H1 (cell line): ENCODE data around the gene USHBP1. TPM values are rescaled to one million over a fixed set of nuclear protein-coding genes. Genes with fewer than 3 reads are reported as not detected.

Source experiments
- CTCF ChIA-PET: fragments of 300-600 bp; sonication (Branson Sonifier 250); formaldehyde crosslinking; loops from one replicate; lab custom pipeline; 2021; ENCODE audit not compliant: partially characterized antibody; lab: Charles Lee
- POLR2A ChIA-PET: fragments of 300-600 bp; sonication (Branson Sonifier 250); formaldehyde crosslinking; loops from one replicate; lab custom pipeline; 2021; ENCODE audit warnings: inconsistent platforms; ENCODE audit not compliant: partially characterized antibody; lab: Charles Lee
- DNase-seq, 2 experiments: peaks; one replicate each; pipeline versions ENCODE4 v3.0.0 to v3.0.0-alpha.2; 2010 to 2022; ENCODE audit warnings: low spot score in 2 of 2, low read depth in 1 of 2, mixed read lengths in 1 of 2
- FAIRE-seq: peaks from 2 replicates; lab custom pipeline; 2011; peaks lifted over from hg19 to GRCh38; lab: Jason Lieb, UNC
- H2AFZ ChIP-seq: 2 replicates; pipeline ENCODE4 v1.8.1; 2012; ENCODE audit warnings: low read length, inconsistent platforms
- H2AK5ac ChIP-seq: 2 replicates; pipeline ENCODE4 v1.6.1; 2013; ENCODE audit warnings: low read depth, low read length
- H2BK120ac ChIP-seq: replicated peaks from 2 replicates; pipeline ENCODE3; 2013; ENCODE audit warnings: low read depth, low read length, inconsistent platforms
- H2BK12ac ChIP-seq: 2 replicates; pipeline ENCODE4 v1.6.1; 2013; ENCODE audit warnings: low read depth, low read length
- H2BK15ac ChIP-seq: 2 replicates; pipeline ENCODE4 v1.6.1; 2013; ENCODE audit warnings: low read length
- H2BK20ac ChIP-seq: 2 replicates; pipeline ENCODE4 v1.6.1; 2013; ENCODE audit warnings: low read length
- H2BK5ac ChIP-seq: 2 replicates; pipeline ENCODE4 v1.6.1; 2013; ENCODE audit warnings: low read depth, low read length
- H3K14ac ChIP-seq: 2 replicates; pipeline ENCODE4 v1.6.1; 2013; ENCODE audit warnings: inconsistent platforms; ENCODE audit not compliant: insufficient read length
- H3K18ac ChIP-seq: 2 replicates; pipeline ENCODE4 v1.6.1; 2013; ENCODE audit warnings: low read length; ENCODE audit errors: extremely low read depth
- H3K23ac ChIP-seq: 2 replicates; pipeline ENCODE4 v1.6.1; 2013; ENCODE audit warnings: inconsistent platforms; ENCODE audit not compliant: insufficient read length
- H3K23me2 ChIP-seq: 2 replicates; pipeline ENCODE4 v1.6.1; 2013; ENCODE audit warnings: low read depth, low read length
- H3K27ac ChIP-seq: 2 replicates; pipeline ENCODE4 v1.6.1; 2011; ENCODE audit warnings: low read depth, low read length, inconsistent platforms
- H3K27me3 ChIP-seq, 4 experiments: replicated peaks in 1 of 4; 1 replicate in 1 of 4; 2 replicates in 3 of 4; pipeline versions ENCODE4 v1.6.1 to v1.8.1; 2011 to 2013; ENCODE audit warnings: low read length in 3 of 4, mild to moderate bottlenecking in 3 of 4, inconsistent platforms in 2 of 4, mixed read lengths in 2 of 4, moderate library complexity in 1 of 4; ENCODE audit not compliant: control insufficient read depth in 3 of 4, insufficient read depth in 3 of 4; ENCODE audit errors: extremely low read depth in 1 of 4
- H3K36me3 ChIP-seq, 4 experiments: 2 replicates each; pipeline versions ENCODE4 v1.6.1 to v1.8.1; 2011 to 2013; ENCODE audit warnings: mild to moderate bottlenecking in 4 of 4, low read length in 3 of 4, moderate library complexity in 2 of 4, control low read depth in 1 of 4, inconsistent platforms in 1 of 4; ENCODE audit not compliant: insufficient read depth in 4 of 4, control insufficient read depth in 2 of 4
- H3K4ac ChIP-seq: replicated peaks from 2 replicates; pipeline ENCODE3; 2013; ENCODE audit warnings: low read length, low read depth, mixed read lengths, inconsistent platforms; ENCODE audit not compliant: insufficient read length
- H3K4me1 ChIP-seq, 4 experiments: replicated peaks in 1 of 4; 1 replicate in 1 of 4; 2 replicates in 3 of 4; pipeline versions ENCODE4 v1.6.1 to v1.8.1; 2011 to 2013; ENCODE audit warnings: low read length in 3 of 4, inconsistent platforms in 2 of 4, mixed read lengths in 1 of 4; ENCODE audit not compliant: insufficient read depth in 4 of 4, control insufficient read depth in 3 of 4
- H3K4me2 ChIP-seq, 2 experiments: 2 replicates each; pipeline versions ENCODE4 v1.6.1 to v1.8.1; 2011 to 2013; ENCODE audit warnings: low read depth in 2 of 2, low read length in 2 of 2, control low read depth in 1 of 2, inconsistent platforms in 1 of 2, mild to moderate bottlenecking in 1 of 2; ENCODE audit not compliant: insufficient read depth in 1 of 2
- H3K4me3 ChIP-seq, 4 experiments: fragments of 200-600, 300-600 bp in 1 of 4; sonication (generic), shearing (Covaris generic), sonication (Bioruptor Twin) in 1 of 4; 2 replicates each; pipeline versions ENCODE4 v1.5.1 to v1.8.1; 2011 to 2016; ENCODE audit warnings: low read length in 4 of 4, low read depth in 3 of 4, control low read depth in 2 of 4, inconsistent platforms in 2 of 4, mild to moderate bottlenecking in 2 of 4, mixed read lengths in 1 of 4, moderate library complexity in 1 of 4; ENCODE audit not compliant: insufficient read depth in 2 of 4; ENCODE audit errors: extremely low read depth in 1 of 4
- H3K56ac ChIP-seq: replicated peaks from 2 replicates; pipeline ENCODE3; 2013; ENCODE audit warnings: low read depth, mild to moderate bottlenecking, mixed read lengths, low read length, inconsistent platforms; ENCODE audit not compliant: insufficient read length
- H3K79me1 ChIP-seq: 2 replicates; pipeline ENCODE4 v1.6.1; 2013; ENCODE audit warnings: low read depth, low read length, control low read depth
- H3K79me2 ChIP-seq, 2 experiments: 2 replicates each; pipeline versions ENCODE4 v1.6.1 to v1.8.1; 2012 to 2013; ENCODE audit warnings: low read length in 2 of 2, mild to moderate bottlenecking in 2 of 2, inconsistent platforms in 1 of 2; ENCODE audit not compliant: insufficient read depth in 2 of 2, control insufficient read depth in 1 of 2
- H3K9ac ChIP-seq, 4 experiments: replicated peaks in 1 of 4; 1 replicate in 1 of 4; 2 replicates in 3 of 4; pipeline versions ENCODE4 v1.6.1 to v1.8.1; 2011 to 2013; ENCODE audit warnings: low read depth in 3 of 4, low read length in 3 of 4, control low read depth in 2 of 4, mild to moderate bottlenecking in 2 of 4, moderate library complexity in 2 of 4, inconsistent platforms in 1 of 4; ENCODE audit errors: extremely low read depth in 1 of 4
- H3K9me3 ChIP-seq, 2 experiments: 2 replicates each; pipeline versions ENCODE4 v1.6.1 to v1.8.1; 2012 to 2013; ENCODE audit warnings: mild to moderate bottlenecking in 2 of 2, moderate library complexity in 2 of 2, control low read depth in 1 of 2, inconsistent platforms in 1 of 2, low read depth in 1 of 2, low read length in 1 of 2, mixed read lengths in 1 of 2; ENCODE audit not compliant: insufficient read depth in 2 of 2
- H4K20me1 ChIP-seq, 2 experiments: replicated peaks in 1 of 2; 2 replicates each; pipeline versions ENCODE3 to v1.8.1; 2011 to 2013; ENCODE audit warnings: inconsistent platforms in 2 of 2, low read length in 2 of 2, mild to moderate bottlenecking in 1 of 2; ENCODE audit not compliant: insufficient read depth in 2 of 2, control insufficient read depth in 1 of 2
- H4K5ac ChIP-seq: 2 replicates; pipeline ENCODE4 v1.6.1; 2013; ENCODE audit warnings: low read length, low read depth, mixed read lengths, inconsistent platforms; ENCODE audit not compliant: insufficient read length
- H4K8ac ChIP-seq: 2 replicates; pipeline ENCODE4 v1.8.0; 2013; ENCODE audit warnings: mild to moderate bottlenecking, moderate library complexity, low read length, inconsistent platforms; ENCODE audit not compliant: insufficient read depth; ENCODE audit errors: extremely low read depth
- H4K91ac ChIP-seq: replicated peaks from 2 replicates; pipeline ENCODE3; 2013; ENCODE audit warnings: low read length, mixed read lengths, inconsistent platforms; ENCODE audit not compliant: insufficient read length
- HDAC2 ChIP-seq, 2 experiments: fragments of 300-600 bp in 1 of 2; sonication (generic) in 1 of 2; IDR thresholded peaks; 2 replicates each; pipeline ENCODE4 v1.6.1; 2011 to 2012; ENCODE audit warnings: low read depth in 2 of 2, low read length in 2 of 2, mild to moderate bottlenecking in 2 of 2, moderate library complexity in 2 of 2, borderline replicate concordance in 1 of 2, inconsistent platforms in 1 of 2
- KDM1A ChIP-seq: fragments of 200-600, 300-600 bp; sonication (generic); IDR thresholded peaks from 2 replicates; pipeline ENCODE4 v1.7.1; 2016; ENCODE audit warnings: mild to moderate bottlenecking, low read length, borderline replicate concordance
- SP1 ChIP-seq: IDR thresholded peaks from 2 replicates; pipeline ENCODE4 v1.6.1; 2011; ENCODE audit warnings: low read depth, low read length
- WGBS, 2 experiments: shearing (Covaris generic) in 1 of 2; methylation state at CpG; one replicate each; pipeline versions ENCODE4 v1.1.6 to v1.1.7; 2013 to 2015; ENCODE audit warnings: low lambda C conversion rate in 2 of 2, mixed read lengths in 2 of 2, inconsistent platforms in 1 of 2, low coverage in 1 of 2, missing lambda C conversion rate in 1 of 2; ENCODE audit not compliant: insufficient replicate concordance in 2 of 2, insufficient coverage in 1 of 2, insufficient read length in 1 of 2; ENCODE audit errors: extremely low coverage in 1 of 2, missing lambda C conversion rate in 1 of 2; 5-methylcytosine and 5-hydroxymethylcytosine counted together
- polyA plus RNA-seq, 7 experiments: library from polyadenylated mRNA; depleted of rRNA in 3 of 7; stranded (reverse) in 5 of 7; unstranded in 2 of 7; fragments of >200 nt in 5 of 7; fragments of 200-250 nt in 2 of 7; gene quantifications; 1 replicate in 5 of 7; 2 replicates in 1 of 7; 4 replicates in 1 of 7; pipeline versions ENCODE4 v1.2.1 to v1.2.3, GENCODE V29; 2011 to 2013; ENCODE audit warnings: missing spikeins in 2 of 7, mixed read lengths in 2 of 7
- total RNA-seq: library from RNA; stranded (reverse); fragmentation: NEBNext Ultra II Directional; extraction: Animal tissue kit (Norgen Biotek cat#: 25700); gene quantifications from 2 replicates; pipeline ENCODE4 v1.2.1, GENCODE V29; 2021

USHBP1 gene
- total and polyA plus RNA-seq, 2 of the 8 experiments (the other 6 are each of a cell fraction or from before 2014, with no cell fraction given), result 5.0 to 7.5 TPM

GRCh38 chr19:17263712-17264640 lies 569 bp downstream of the USHBP1 start:
- peak overlapping the region; percentile 74 for H2BK15ac ChIP-seq
- DNase-seq, result no peak
- WGBS, 2 experiments, result 94% methylated on average over 23 of the region's 23 CpGs; no CpG with 5 or more reads in 1 of the 2 experiments

More at GRCh38 chr19:17263712-17264640, 569 bp downstream of the USHBP1 start:
- H3K4ac ChIP-seq, result peak overlapping the region; percentile 28
- 0 out of 8 replicates have a peak overlapping the region, but pooled peaks of 1 of the 4 experiments have one; percentile 10 for H3K4me3 ChIP-seq
- H2BK5ac ChIP-seq, result peak overlapping the region; percentile 86
- peak overlapping the region; percentile 20 for H4K91ac ChIP-seq
- peak overlapping the region; percentile 43; the same call in 1 of the 2 replicates for H2BK20ac ChIP-seq
- H3K36me3 ChIP-seq, result peaks cover 0 to 9% (median 1%) of the 10 kb centered on the region in 4 experiments; a peak in 3 of 8 replicates
- H4K5ac ChIP-seq, result no peak overlapping the region
- H2BK120ac ChIP-seq, result peak overlapping the region; percentile 4
- no peak overlapping the region for H3K14ac ChIP-seq
- peak overlapping the region; percentile 11 to 52; a peak in 1 of 4 replicates for H3K4me2 ChIP-seq
- H4K20me1 ChIP-seq, result no peaks in the 10 kb centered on the region
- peak overlapping the region; percentile 17; the same call in 1 of the 2 replicates for H2AK5ac ChIP-seq
- H3K23ac ChIP-seq, result no peak overlapping the region
- peaks cover 11 to 14% of the 10 kb centered on the region in 2 experiments; a peak in 3 of 4 replicates for H3K9me3 ChIP-seq
- H2AFZ ChIP-seq, result no peak overlapping the region
- FAIRE-seq, result no peak
- ChIA-PET POLR2A (interaction anchor here (0.8 to 12.8 kb wide), 16 partner anchors 8 to 49 kb away, joined by 3 to 113 read pairs (median 4); partner anchors contain the start of genes ANKLE1, OCEL1 and USE1), CTCF (interaction anchor here (0.6 to 3.3 kb wide), 10 partner anchors 8 to 175 kb away, joined by 3 to 28 read pairs (median 3); partner anchors contain the start of gene ANKLE1)
- no peaks in the 10 kb centered on the region for H3K23me2 ChIP-seq
- no peak overlapping the region for H3K56ac ChIP-seq
- peak overlapping the region; percentile 84; the same call in 1 of the 2 replicates for H3K18ac ChIP-seq
- TF ChIP-seq KDM1A (peak; percentile 96), HDAC2 (IDR thresholded peaks at IDR 0.05; ENCODE audit: borderline replicate concordance in 1 of 2, low read depth in 2 of 2, low read length in 2 of 2) (0 out of 4 replicates have a peak, but pooled peaks of 1 of the 2 experiments have one; percentile 20), SP1 (no peak)
- peaks cover 0 to 8% (median 2%) of the 10 kb centered on the region in 4 experiments; a peak in 5 of 7 replicates for H3K4me1 ChIP-seq
- peak overlapping the region; percentile 58 for H4K8ac ChIP-seq
- H3K27me3 ChIP-seq, result no peaks in the 10 kb centered on the region
- no peaks in the 10 kb centered on the region; the same call in 1 of the 2 replicates for H3K79me1 ChIP-seq
- H3K27ac ChIP-seq, result peak overlapping the region; percentile 62
- peak overlapping the region; percentile 96 for H2BK12ac ChIP-seq
- no peak overlapping the region; a peak in 3 of 7 replicates for H3K9ac ChIP-seq
- H3K79me2 ChIP-seq, result peaks cover 3 to 12% of the 10 kb centered on the region in 2 experiments; a peak in 3 of 4 replicates
